Measurements from ENCODE around the gene COX4I1. TPM values are rescaled to one million over a fixed set of nuclear protein-coding genes. Genes with fewer than 3 reads are reported as not detected.
A peak's percentile ranks its signal among the peaks of the same experiment; 100 is the strongest.

The COX4I1 gene
- polyA plus RNA-seq, 3 donors, result 985 to 1,312 (median 1,132) TPM

GRCh38 chr16:85847036-85847435 lies 47.5 kb downstream of the COX4I1 start:
- Histone ChIP-seq H4K20me1 (ENCODE audit: insufficient read depth, low read length) (no peaks in the 10 kb centered on the region), H3K4me3 (replicated peaks in 1 of 3; ENCODE audit: low read depth in 2 of 3, low read length in 3 of 3) (no peak overlapping the region), H3K4me2 (replicated peaks; ENCODE audit: extremely low read depth, low read length, poor library complexity, severe bottlenecking) (no peak overlapping the region), H2AFZ (ENCODE audit: insufficient read depth, low read depth, low read length, poor library complexity, severe bottlenecking) (no peak overlapping the region), H3K36me3 (replicated peaks in 1 of 2; ENCODE audit: control insufficient read depth in 1 of 2, insufficient read depth in 2 of 2, low read length in 2 of 2) (no peaks in the 10 kb centered on the region), H3K9ac (ENCODE audit: insufficient read depth, low read length, poor library complexity, severe bottlenecking) (no peak overlapping the region), H3K27me3 (ENCODE audit: control insufficient read depth in 2 of 2, insufficient read depth in 2 of 2, low read length in 2 of 2) (no peaks in the 10 kb centered on the region), H3K9me3 (replicated peaks in 1 of 2; ENCODE audit: control insufficient read depth in 1 of 2, insufficient read depth in 1 of 2, low read length in 2 of 2) (peaks cover 0 to 3% of the 10 kb centered on the region in 2 donors), H3K27ac (ENCODE audit: low read depth in 1 of 2, low read length in 2 of 2) (no peak overlapping the region), H3K4me1 (ENCODE audit: control insufficient read depth in 1 of 2, insufficient read depth in 2 of 2, low read length in 2 of 2) (peaks cover 52 to 55% of the 10 kb centered on the region in 2 donors), H3K79me2 (ENCODE audit: insufficient read depth, low read length) (no peaks in the 10 kb centered on the region)
- H3K4me3 Mint-ChIP-seq, result no peak overlapping the region
- H3K9me3 Mint-ChIP-seq, result peaks cover 0 to 10% (median 2%) of the 10 kb centered on the region in 7 donors
- peaks cover 0 to 6% (median 3%) of the 10 kb centered on the region in 3 donors for H3K27me3 Mint-ChIP-seq (ENCODE audit: low read depth in 3 of 3)
- no peak for DNase-seq
- H3K27ac Mint-ChIP-seq, result no peak overlapping the region
- no peak for TF ChIP-seq CTCF (IDR thresholded peaks at IDR 0.05)
- intact Hi-C loops (cut with micrococcal nuclease), result no loop called here
- H3K36me3 Mint-ChIP-seq, result peaks cover 0 to 3% of the 10 kb centered on the region in 2 donors
- 79% methylated on average over 11 of the region's 15 CpGs for WGBS (ENCODE audit: insufficient coverage)
- peaks cover 61% of the 10 kb centered on the region for H3K4me1 Mint-ChIP-seq

GRCh38 chr16:85847681-85848601 lies 48.4 kb downstream of the COX4I1 start:
- peak overlapping the region; percentile 12 for H3K4me2 ChIP-seq (replicated peaks; ENCODE audit: extremely low read depth, low read length, poor library complexity, severe bottlenecking)
- H3K27ac ChIP-seq (ENCODE audit: low read depth in 1 of 2, low read length in 2 of 2), result no peak overlapping the region
- no peaks in the 10 kb centered on the region for H3K27me3 ChIP-seq (ENCODE audit: control insufficient read depth in 2 of 2, insufficient read depth in 2 of 2, low read length in 2 of 2)
- peak overlapping the region; percentile 71 for H2AFZ ChIP-seq (ENCODE audit: insufficient read depth, low read depth, low read length, poor library complexity, severe bottlenecking)
- H3K4me3 Mint-ChIP-seq, result peak overlapping the region; percentile 12 to 74
- peaks cover 69% of the 10 kb centered on the region for H3K4me1 Mint-ChIP-seq
- peaks cover 0 to 6% (median 3%) of the 10 kb centered on the region in 3 donors for H3K27me3 Mint-ChIP-seq (ENCODE audit: low read depth in 3 of 3)
- peaks cover 0 to 9% (median 2%) of the 10 kb centered on the region in 7 donors for H3K9me3 Mint-ChIP-seq
- 76% methylated on average over 21 of the region's 39 CpGs for WGBS (ENCODE audit: insufficient coverage)
- H3K9ac ChIP-seq (ENCODE audit: insufficient read depth, low read length, poor library complexity, severe bottlenecking), result no peak overlapping the region
- peaks cover 61 to 64% of the 10 kb centered on the region in 2 donors for H3K4me1 ChIP-seq (ENCODE audit: control insufficient read depth in 1 of 2, insufficient read depth in 2 of 2, low read length in 2 of 2)
- TF ChIP-seq CTCF (IDR thresholded peaks at IDR 0.05), result no peak
- peaks cover 0 to 3% of the 10 kb centered on the region in 2 donors for H3K36me3 Mint-ChIP-seq
- peaks cover 0 to under 1% of the 10 kb centered on the region in 2 donors for H3K9me3 ChIP-seq (replicated peaks in 1 of 2; ENCODE audit: control insufficient read depth in 1 of 2, insufficient read depth in 1 of 2, low read length in 2 of 2)
- H3K79me2 ChIP-seq (ENCODE audit: insufficient read depth, low read length), result no peaks in the 10 kb centered on the region
- H3K36me3 ChIP-seq (replicated peaks in 1 of 2; ENCODE audit: control insufficient read depth in 1 of 2, insufficient read depth in 2 of 2, low read length in 2 of 2), result no peaks in the 10 kb centered on the region
- peak overlapping the region in 1 of 7 donors; percentile 3 for H3K27ac Mint-ChIP-seq
- no peak overlapping the region for H3K4me3 ChIP-seq (replicated peaks in 1 of 3; ENCODE audit: low read depth in 2 of 3, low read length in 3 of 3)
- no peaks in the 10 kb centered on the region for H4K20me1 ChIP-seq (ENCODE audit: insufficient read depth, low read length)
- DNase-seq, result no peak
- intact Hi-C loops (cut with micrococcal nuclease), result no loop called here

Data from CD14-positive monocyte (primary cell).